WTC11 (cell line): ENCODE measurements around the gene UBAC2. TPM values are rescaled to one million over a fixed set of nuclear protein-coding genes. Genes with fewer than 3 reads are reported as not detected.

Source experiments
- ATAC-seq: fragments of 200-7000 bp; cut with Tn5 transposase; 2 replicates; pipeline ENCODE4 v1.10.0; 2021; ENCODE audit warnings: mild to moderate bottlenecking, moderate library complexity
- CTCF ChIA-PET: fragments of 300-600 bp; sonication (Branson Sonifier 250); formaldehyde crosslinking; loops from one replicate; lab custom pipeline; 2021; ENCODE audit warnings: antibody characterized with exemption; lab: Charles Lee
- POLR2A ChIA-PET: fragments of 350-600 bp; sonication (Branson Sonifier 250); formaldehyde crosslinking; loops from one replicate; lab custom pipeline; 2021; ENCODE audit warnings: antibody characterized with exemption; lab: Charles Lee
- DNase-seq: peaks from one replicate; pipeline ENCODE4 v3.0.0; 2021; ENCODE audit warnings: low spot score
- H3K27ac Mint-ChIP-seq: 2 replicates; pipeline ENCODE4 v1.8.0; 2021; ENCODE audit warnings: mixed read lengths
- H3K27me3 Mint-ChIP-seq: 2 replicates; pipeline ENCODE4 v1.8.0; 2021; ENCODE audit warnings: low read depth, mild to moderate bottlenecking, moderate library complexity, mixed read lengths
- H3K36me3 Mint-ChIP-seq: 2 replicates; pipeline ENCODE4 v1.8.0; 2021; ENCODE audit warnings: mixed read lengths
- H3K4me1 Mint-ChIP-seq: 2 replicates; pipeline ENCODE4 v1.8.0; 2022; ENCODE audit warnings: mixed read lengths
- H3K4me3 Mint-ChIP-seq: 2 replicates; pipeline ENCODE4 v1.8.0; 2021; ENCODE audit warnings: mild to moderate bottlenecking, moderate library complexity, mixed read lengths
- H3K9me3 Mint-ChIP-seq: 2 replicates; pipeline ENCODE4 v1.8.0; 2021; ENCODE audit warnings: mixed read lengths
- CTCF ChIP-seq: fragments of 200-600 bp; IDR thresholded peaks from 2 replicates; pipeline ENCODE4 v1.8.0; 2022; ENCODE audit warnings: antibody characterized with exemption
- E2F4 ChIP-seq: sonication (generic); formaldehyde crosslinking; IDR thresholded peaks from 2 replicates; pipeline ENCODE4 v1.8.1; 2022; ENCODE audit warnings: low read depth, mild to moderate bottlenecking, moderate library complexity, missing genetic modification reagents, borderline replicate concordance
- FOXP1 ChIP-seq: sonication (generic); formaldehyde crosslinking; IDR thresholded peaks from 2 replicates; pipeline ENCODE4 v1.8.0; 2022; ENCODE audit warnings: missing genetic modification reagents, mild to moderate bottlenecking, moderate library complexity, borderline replicate concordance
- GTF2I ChIP-seq: fragments of 250-450 bp; sonication (Bioruptor Pico); conservative IDR thresholded peaks from 2 replicates; pipeline ENCODE4 v1.4.0; 2021; ENCODE audit warnings: mild to moderate bottlenecking
- NFYB ChIP-seq: sonication (generic); formaldehyde crosslinking; conservative IDR thresholded peaks from 2 replicates; pipeline ENCODE4 v1.8.0; 2022; ENCODE audit warnings: low read depth, missing genetic modification reagents
- NR2C2 ChIP-seq: sonication (generic); formaldehyde crosslinking; IDR thresholded peaks from 2 replicates; pipeline ENCODE4 v1.8.0; 2022; ENCODE audit warnings: mild to moderate bottlenecking, missing genetic modification reagents
- OVOL2 ChIP-seq: fragments of 250-450 bp; sonication (Bioruptor Pico); IDR thresholded peaks from 2 replicates; pipeline ENCODE4 v1.9.0; 2021; ENCODE audit warnings: mild to moderate bottlenecking, borderline replicate concordance
- STAT6 ChIP-seq: sonication (generic); formaldehyde crosslinking; conservative IDR thresholded peaks from 2 replicates; pipeline ENCODE4 v1.8.1; 2023; ENCODE audit warnings: mild to moderate bottlenecking, low read depth, missing genetic modification reagents, moderate library complexity
- TCF7 ChIP-seq: sonication (generic); formaldehyde crosslinking; IDR thresholded peaks from 2 replicates; pipeline ENCODE4 v1.8.0; 2022; ENCODE audit warnings: mild to moderate bottlenecking, low read depth, missing genetic modification reagents, moderate library complexity
- ZMAT4 ChIP-seq: fragments of 250-450 bp; sonication (Bioruptor Pico); IDR thresholded peaks from 2 replicates; pipeline ENCODE4 v1.9.0; 2021; ENCODE audit warnings: mild to moderate bottlenecking
- ZNF121 ChIP-seq: sonication (generic); formaldehyde crosslinking; IDR thresholded peaks from 2 replicates; pipeline ENCODE4 v1.8.0; 2023; ENCODE audit warnings: missing genetic modification reagents
- total RNA-seq: library from RNA; stranded (reverse); gene quantifications from 3 replicates; pipeline ENCODE4 v1.2.3, GENCODE V29; 2021
- TF ChIP-seq, protein P1 (sequence below): fragments of 250-450 bp; sonication (Bioruptor Pico); IDR thresholded peaks from 2 replicates; pipeline ENCODE4 v1.9.0; 2021; ENCODE audit warnings: mild to moderate bottlenecking, borderline replicate concordance
- TF ChIP-seq, protein P2 (sequence below): sonication (generic); formaldehyde crosslinking; IDR thresholded peaks from 2 replicates; pipeline ENCODE4 v1.8.0; 2023; ENCODE audit warnings: missing genetic modification reagents, mild to moderate bottlenecking, borderline replicate concordance
- TF ChIP-seq, protein P3 (sequence below): sonication (generic); formaldehyde crosslinking; IDR thresholded peaks from 2 replicates; pipeline ENCODE4 v1.8.1; 2023; ENCODE audit warnings: mild to moderate bottlenecking, missing genetic modification reagents, moderate library complexity
- TF ChIP-seq, protein P4 (sequence below): sonication (generic); formaldehyde crosslinking; IDR thresholded peaks from 2 replicates; pipeline ENCODE4 v1.8.0; 2022; ENCODE audit warnings: missing genetic modification reagents

Gene UBAC2
- total RNA-seq, 1 experiment from 2014 or later, result 64.7 TPM

DNA sequence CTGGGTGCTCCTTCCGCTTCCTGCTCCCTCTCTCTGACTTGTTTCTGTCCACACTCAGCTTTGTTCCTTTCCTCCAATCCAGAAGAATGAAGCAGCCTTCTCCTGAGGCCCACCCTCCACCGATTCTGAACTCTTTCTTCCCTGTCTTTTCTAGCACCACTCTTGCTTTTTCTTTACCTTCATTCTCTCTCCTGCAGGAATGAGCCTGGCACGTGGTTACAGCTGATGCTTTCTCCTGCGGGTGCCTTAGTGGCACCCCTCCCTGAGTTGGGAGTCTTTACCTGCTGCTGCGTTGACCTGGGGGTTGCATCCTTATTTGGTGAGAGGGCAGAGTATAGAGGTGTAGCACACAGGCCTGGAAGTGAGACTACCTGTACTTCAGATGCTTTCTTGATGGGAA, 6.2 kb downstream of the UBAC2 start (continued):
- TF ChIP-seq, protein P1, sequence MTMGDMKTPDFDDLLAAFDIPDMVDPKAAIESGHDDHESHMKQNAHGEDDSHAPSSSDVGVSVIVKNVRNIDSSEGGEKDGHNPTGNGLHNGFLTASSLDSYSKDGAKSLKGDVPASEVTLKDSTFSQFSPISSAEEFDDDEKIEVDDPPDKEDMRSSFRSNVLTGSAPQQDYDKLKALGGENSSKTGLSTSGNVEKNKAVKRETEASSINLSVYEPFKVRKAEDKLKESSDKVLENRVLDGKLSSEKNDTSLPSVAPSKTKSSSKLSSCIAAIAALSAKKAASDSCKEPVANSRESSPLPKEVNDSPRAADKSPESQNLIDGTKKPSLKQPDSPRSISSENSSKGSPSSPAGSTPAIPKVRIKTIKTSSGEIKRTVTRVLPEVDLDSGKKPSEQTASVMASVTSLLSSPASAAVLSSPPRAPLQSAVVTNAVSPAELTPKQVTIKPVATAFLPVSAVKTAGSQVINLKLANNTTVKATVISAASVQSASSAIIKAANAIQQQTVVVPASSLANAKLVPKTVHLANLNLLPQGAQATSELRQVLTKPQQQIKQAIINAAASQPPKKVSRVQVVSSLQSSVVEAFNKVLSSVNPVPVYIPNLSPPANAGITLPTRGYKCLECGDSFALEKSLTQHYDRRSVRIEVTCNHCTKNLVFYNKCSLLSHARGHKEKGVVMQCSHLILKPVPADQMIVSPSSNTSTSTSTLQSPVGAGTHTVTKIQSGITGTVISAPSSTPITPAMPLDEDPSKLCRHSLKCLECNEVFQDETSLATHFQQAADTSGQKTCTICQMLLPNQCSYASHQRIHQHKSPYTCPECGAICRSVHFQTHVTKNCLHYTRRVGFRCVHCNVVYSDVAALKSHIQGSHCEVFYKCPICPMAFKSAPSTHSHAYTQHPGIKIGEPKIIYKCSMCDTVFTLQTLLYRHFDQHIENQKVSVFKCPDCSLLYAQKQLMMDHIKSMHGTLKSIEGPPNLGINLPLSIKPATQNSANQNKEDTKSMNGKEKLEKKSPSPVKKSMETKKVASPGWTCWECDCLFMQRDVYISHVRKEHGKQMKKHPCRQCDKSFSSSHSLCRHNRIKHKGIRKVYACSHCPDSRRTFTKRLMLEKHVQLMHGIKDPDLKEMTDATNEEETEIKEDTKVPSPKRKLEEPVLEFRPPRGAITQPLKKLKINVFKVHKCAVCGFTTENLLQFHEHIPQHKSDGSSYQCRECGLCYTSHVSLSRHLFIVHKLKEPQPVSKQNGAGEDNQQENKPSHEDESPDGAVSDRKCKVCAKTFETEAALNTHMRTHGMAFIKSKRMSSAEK, result no peak
- TF ChIP-seq GTF2I (CRISPR knock-in tag) (no peak), OVOL2 (CRISPR knock-in tag) (no peak), ZNF121 (no peak)
- TF ChIP-seq, protein P2, sequence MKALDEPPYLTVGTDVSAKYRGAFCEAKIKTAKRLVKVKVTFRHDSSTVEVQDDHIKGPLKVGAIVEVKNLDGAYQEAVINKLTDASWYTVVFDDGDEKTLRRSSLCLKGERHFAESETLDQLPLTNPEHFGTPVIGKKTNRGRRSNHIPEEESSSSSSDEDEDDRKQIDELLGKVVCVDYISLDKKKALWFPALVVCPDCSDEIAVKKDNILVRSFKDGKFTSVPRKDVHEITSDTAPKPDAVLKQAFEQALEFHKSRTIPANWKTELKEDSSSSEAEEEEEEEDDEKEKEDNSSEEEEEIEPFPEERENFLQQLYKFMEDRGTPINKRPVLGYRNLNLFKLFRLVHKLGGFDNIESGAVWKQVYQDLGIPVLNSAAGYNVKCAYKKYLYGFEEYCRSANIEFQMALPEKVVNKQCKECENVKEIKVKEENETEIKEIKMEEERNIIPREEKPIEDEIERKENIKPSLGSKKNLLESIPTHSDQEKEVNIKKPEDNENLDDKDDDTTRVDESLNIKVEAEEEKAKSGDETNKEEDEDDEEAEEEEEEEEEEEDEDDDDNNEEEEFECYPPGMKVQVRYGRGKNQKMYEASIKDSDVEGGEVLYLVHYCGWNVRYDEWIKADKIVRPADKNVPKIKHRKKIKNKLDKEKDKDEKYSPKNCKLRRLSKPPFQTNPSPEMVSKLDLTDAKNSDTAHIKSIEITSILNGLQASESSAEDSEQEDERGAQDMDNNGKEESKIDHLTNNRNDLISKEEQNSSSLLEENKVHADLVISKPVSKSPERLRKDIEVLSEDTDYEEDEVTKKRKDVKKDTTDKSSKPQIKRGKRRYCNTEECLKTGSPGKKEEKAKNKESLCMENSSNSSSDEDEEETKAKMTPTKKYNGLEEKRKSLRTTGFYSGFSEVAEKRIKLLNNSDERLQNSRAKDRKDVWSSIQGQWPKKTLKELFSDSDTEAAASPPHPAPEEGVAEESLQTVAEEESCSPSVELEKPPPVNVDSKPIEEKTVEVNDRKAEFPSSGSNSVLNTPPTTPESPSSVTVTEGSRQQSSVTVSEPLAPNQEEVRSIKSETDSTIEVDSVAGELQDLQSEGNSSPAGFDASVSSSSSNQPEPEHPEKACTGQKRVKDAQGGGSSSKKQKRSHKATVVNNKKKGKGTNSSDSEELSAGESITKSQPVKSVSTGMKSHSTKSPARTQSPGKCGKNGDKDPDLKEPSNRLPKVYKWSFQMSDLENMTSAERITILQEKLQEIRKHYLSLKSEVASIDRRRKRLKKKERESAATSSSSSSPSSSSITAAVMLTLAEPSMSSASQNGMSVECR (CRISPR knock-in tag), result no peak
- TF ChIP-seq, protein P3, sequence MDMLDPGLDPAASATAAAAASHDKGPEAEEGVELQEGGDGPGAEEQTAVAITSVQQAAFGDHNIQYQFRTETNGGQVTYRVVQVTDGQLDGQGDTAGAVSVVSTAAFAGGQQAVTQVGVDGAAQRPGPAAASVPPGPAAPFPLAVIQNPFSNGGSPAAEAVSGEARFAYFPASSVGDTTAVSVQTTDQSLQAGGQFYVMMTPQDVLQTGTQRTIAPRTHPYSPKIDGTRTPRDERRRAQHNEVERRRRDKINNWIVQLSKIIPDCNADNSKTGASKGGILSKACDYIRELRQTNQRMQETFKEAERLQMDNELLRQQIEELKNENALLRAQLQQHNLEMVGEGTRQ (CRISPR knock-in tag), result no peak

DNA sequence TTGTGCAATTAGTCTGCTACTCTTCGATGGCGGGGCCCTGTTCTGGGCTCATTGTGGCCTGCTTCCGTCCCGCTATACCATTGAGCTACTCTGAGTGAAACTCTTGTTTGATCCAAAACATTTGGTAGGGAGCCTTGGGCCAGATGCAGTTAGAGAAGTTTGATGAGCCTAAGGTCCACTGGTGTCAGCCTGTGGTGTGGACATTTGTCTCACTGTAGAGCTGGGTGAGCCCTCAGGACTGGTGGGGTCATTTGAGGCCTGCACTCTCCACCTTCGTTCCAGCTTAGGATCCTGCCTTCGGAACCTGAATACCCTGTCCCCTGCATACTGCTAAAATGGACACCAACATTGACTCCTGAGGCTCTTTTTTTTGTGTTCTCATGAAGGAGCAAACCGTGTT, 6.9 kb downstream of the UBAC2 start:
- peaks cover 48% of the 10 kb centered on the region for H3K4me1 Mint-ChIP-seq
- no peaks in the 10 kb centered on the region for H3K9me3 Mint-ChIP-seq
- ChIA-PET CTCF (no interaction called here), POLR2A (no interaction called here)
- no peak overlapping the region for H3K4me3 Mint-ChIP-seq
- peak overlapping the region; percentile 61 for H3K27ac Mint-ChIP-seq
- no peaks in the 10 kb centered on the region; the same call in 1 of the 2 replicates for H3K36me3 Mint-ChIP-seq
- H3K27me3 Mint-ChIP-seq, result no peaks in the 10 kb centered on the region
- DNase-seq (no peak), ATAC-seq (no peak)
- TF ChIP-seq OVOL2 (CRISPR knock-in tag) (no peak), NFYB (no peak), FOXP1 (CRISPR knock-in tag) (no peak), STAT6 (CRISPR knock-in tag) (no peak), ZMAT4 (CRISPR knock-in tag) (no peak), TCF7 (CRISPR knock-in tag) (no peak), NR2C2 (no peak), E2F4 (CRISPR knock-in tag) (no peak), CTCF (no peak)
- TF ChIP-seq, protein P4, sequence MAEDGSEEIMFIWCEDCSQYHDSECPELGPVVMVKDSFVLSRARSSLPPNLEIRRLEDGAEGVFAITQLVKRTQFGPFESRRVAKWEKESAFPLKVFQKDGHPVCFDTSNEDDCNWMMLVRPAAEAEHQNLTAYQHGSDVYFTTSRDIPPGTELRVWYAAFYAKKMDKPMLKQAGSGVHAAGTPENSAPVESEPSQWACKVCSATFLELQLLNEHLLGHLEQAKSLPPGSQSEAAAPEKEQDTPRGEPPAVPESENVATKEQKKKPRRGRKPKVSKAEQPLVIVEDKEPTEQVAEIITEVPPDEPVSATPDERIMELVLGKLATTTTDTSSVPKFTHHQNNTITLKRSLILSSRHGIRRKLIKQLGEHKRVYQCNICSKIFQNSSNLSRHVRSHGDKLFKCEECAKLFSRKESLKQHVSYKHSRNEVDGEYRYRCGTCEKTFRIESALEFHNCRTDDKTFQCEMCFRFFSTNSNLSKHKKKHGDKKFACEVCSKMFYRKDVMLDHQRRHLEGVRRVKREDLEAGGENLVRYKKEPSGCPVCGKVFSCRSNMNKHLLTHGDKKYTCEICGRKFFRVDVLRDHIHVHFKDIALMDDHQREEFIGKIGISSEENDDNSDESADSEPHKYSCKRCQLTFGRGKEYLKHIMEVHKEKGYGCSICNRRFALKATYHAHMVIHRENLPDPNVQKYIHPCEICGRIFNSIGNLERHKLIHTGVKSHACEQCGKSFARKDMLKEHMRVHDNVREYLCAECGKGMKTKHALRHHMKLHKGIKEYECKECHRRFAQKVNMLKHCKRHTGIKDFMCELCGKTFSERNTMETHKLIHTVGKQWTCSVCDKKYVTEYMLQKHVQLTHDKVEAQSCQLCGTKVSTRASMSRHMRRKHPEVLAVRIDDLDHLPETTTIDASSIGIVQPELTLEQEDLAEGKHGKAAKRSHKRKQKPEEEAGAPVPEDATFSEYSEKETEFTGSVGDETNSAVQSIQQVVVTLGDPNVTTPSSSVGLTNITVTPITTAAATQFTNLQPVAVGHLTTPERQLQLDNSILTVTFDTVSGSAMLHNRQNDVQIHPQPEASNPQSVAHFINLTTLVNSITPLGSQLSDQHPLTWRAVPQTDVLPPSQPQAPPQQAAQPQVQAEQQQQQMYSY, result no peak
